ENCODE measurements around the gene KREMEN1. TPM values are rescaled to one million over a fixed set of nuclear protein-coding genes. Genes with fewer than 3 reads are reported as not detected.

The KREMEN1 gene
- total and polyA plus RNA-seq, 10 of the 15 experiments (the other 5 are each of a cell fraction or from before 2014, with no cell fraction given): 0.10 to 2.5 (median 0.20) TPM; not detected in 1

DNA sequence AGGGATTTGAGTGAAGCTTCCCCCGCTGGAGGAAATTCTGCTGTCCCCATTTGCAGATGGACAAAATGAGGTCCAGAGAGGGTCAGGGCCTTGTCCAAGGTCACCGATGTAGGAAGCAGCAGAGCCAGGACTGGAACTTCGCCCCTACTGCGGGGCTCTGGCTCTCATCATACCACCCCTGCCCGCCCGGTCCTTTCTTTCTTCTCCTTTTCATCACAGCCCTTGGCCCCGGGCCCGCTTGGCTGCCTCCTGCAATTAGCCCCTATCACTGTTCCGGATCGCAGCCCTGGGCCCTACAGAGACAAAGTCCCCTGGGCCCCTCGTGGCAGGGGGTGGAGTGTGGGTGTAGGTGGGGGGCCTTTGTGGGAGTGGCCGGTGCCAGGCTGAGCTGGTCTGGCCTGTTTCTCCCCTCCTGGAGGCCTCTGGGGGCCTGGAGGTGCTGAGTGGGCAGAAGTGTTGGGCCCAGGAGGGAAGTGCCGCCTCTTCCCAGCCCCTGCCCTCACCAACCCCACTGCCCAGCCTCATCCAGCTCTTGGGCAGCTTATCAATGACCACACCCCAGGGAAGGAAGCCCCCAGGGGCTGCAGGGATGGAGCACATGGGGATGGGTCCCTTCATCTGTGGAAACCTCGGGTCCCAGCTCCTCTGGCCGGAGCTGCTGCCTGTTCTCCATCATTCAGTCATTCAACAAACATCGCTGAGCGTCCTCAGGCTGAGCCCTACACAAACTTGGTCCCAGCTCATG is 136.2 kb downstream of the KREMEN1 start (continued):
- TF ChIP-seq STAT1 (conservative IDR thresholded peaks at IDR 0.05): no peak
- TF ChIP-seq NBN (IDR thresholded peaks at IDR 0.05): no peak
- TF ChIP-seq, protein P1, sequence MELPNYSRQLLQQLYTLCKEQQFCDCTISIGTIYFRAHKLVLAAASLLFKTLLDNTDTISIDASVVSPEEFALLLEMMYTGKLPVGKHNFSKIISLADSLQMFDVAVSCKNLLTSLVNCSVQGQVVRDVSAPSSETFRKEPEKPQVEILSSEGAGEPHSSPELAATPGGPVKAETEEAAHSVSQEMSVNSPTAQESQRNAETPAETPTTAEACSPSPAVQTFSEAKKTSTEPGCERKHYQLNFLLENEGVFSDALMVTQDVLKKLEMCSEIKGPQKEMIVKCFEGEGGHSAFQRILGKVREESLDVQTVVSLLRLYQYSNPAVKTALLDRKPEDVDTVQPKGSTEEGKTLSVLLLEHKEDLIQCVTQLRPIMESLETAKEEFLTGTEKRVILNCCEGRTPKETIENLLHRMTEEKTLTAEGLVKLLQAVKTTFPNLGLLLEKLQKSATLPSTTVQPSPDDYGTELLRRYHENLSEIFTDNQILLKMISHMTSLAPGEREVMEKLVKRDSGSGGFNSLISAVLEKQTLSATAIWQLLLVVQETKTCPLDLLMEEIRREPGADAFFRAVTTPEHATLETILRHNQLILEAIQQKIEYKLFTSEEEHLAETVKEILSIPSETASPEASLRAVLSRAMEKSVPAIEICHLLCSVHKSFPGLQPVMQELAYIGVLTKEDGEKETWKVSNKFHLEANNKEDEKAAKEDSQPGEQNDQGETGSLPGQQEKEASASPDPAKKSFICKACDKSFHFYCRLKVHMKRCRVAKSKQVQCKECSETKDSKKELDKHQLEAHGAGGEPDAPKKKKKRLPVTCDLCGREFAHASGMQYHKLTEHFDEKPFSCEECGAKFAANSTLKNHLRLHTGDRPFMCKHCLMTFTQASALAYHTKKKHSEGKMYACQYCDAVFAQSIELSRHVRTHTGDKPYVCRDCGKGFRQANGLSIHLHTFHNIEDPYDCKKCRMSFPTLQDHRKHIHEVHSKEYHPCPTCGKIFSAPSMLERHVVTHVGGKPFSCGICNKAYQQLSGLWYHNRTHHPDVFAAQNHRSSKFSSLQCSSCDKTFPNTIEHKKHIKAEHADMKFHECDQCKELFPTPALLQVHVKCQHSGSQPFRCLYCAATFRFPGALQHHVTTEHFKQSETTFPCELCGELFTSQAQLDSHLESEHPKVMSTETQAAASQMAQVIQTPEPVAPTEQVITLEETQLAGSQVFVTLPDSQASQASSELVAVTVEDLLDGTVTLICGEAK (IDR thresholded peaks at IDR 0.05; ENCODE audit: borderline replicate concordance): no peak
- TF ChIP-seq, protein P2, sequence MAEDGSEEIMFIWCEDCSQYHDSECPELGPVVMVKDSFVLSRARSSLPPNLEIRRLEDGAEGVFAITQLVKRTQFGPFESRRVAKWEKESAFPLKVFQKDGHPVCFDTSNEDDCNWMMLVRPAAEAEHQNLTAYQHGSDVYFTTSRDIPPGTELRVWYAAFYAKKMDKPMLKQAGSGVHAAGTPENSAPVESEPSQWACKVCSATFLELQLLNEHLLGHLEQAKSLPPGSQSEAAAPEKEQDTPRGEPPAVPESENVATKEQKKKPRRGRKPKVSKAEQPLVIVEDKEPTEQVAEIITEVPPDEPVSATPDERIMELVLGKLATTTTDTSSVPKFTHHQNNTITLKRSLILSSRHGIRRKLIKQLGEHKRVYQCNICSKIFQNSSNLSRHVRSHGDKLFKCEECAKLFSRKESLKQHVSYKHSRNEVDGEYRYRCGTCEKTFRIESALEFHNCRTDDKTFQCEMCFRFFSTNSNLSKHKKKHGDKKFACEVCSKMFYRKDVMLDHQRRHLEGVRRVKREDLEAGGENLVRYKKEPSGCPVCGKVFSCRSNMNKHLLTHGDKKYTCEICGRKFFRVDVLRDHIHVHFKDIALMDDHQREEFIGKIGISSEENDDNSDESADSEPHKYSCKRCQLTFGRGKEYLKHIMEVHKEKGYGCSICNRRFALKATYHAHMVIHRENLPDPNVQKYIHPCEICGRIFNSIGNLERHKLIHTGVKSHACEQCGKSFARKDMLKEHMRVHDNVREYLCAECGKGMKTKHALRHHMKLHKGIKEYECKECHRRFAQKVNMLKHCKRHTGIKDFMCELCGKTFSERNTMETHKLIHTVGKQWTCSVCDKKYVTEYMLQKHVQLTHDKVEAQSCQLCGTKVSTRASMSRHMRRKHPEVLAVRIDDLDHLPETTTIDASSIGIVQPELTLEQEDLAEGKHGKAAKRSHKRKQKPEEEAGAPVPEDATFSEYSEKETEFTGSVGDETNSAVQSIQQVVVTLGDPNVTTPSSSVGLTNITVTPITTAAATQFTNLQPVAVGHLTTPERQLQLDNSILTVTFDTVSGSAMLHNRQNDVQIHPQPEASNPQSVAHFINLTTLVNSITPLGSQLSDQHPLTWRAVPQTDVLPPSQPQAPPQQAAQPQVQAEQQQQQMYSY (CRISPR knock-in tag; IDR thresholded peaks at IDR 0.05): no peak
- TF ChIP-seq EZH2 (IDR thresholded peaks at IDR 0.05; ENCODE audit: borderline replicate concordance, control insufficient read depth, low read depth, low read length): no peak
- no peak; the same call in 1 of the 2 replicates for TF ChIP-seq ZNF24 (IDR thresholded peaks at IDR 0.05)
- TF ChIP-seq ETV6 (conservative IDR thresholded peaks at IDR 0.05 in 1 of 2, IDR thresholded peaks at IDR 0.05 in 1 of 2; ENCODE audit: borderline replicate concordance in 1 of 2, low read depth in 1 of 2): no peak
- no peak for TF ChIP-seq RBBP5 (conservative IDR thresholded peaks at IDR 0.05)
- TF ChIP-seq, protein P3, sequence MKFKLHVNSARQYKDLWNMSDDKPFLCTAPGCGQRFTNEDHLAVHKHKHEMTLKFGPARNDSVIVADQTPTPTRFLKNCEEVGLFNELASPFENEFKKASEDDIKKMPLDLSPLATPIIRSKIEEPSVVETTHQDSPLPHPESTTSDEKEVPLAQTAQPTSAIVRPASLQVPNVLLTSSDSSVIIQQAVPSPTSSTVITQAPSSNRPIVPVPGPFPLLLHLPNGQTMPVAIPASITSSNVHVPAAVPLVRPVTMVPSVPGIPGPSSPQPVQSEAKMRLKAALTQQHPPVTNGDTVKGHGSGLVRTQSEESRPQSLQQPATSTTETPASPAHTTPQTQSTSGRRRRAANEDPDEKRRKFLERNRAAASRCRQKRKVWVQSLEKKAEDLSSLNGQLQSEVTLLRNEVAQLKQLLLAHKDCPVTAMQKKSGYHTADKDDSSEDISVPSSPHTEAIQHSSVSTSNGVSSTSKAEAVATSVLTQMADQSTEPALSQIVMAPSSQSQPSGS (IDR thresholded peaks at IDR 0.05; ENCODE audit: low read length): no peak
- no peak for TF ChIP-seq TAF1 (IDR thresholded peaks at IDR 0.05; ENCODE audit: borderline replicate concordance, low read depth, low read length)
- TF ChIP-seq NR2C1 (IDR thresholded peaks at IDR 0.05): no peak
- TF ChIP-seq, protein P4, sequence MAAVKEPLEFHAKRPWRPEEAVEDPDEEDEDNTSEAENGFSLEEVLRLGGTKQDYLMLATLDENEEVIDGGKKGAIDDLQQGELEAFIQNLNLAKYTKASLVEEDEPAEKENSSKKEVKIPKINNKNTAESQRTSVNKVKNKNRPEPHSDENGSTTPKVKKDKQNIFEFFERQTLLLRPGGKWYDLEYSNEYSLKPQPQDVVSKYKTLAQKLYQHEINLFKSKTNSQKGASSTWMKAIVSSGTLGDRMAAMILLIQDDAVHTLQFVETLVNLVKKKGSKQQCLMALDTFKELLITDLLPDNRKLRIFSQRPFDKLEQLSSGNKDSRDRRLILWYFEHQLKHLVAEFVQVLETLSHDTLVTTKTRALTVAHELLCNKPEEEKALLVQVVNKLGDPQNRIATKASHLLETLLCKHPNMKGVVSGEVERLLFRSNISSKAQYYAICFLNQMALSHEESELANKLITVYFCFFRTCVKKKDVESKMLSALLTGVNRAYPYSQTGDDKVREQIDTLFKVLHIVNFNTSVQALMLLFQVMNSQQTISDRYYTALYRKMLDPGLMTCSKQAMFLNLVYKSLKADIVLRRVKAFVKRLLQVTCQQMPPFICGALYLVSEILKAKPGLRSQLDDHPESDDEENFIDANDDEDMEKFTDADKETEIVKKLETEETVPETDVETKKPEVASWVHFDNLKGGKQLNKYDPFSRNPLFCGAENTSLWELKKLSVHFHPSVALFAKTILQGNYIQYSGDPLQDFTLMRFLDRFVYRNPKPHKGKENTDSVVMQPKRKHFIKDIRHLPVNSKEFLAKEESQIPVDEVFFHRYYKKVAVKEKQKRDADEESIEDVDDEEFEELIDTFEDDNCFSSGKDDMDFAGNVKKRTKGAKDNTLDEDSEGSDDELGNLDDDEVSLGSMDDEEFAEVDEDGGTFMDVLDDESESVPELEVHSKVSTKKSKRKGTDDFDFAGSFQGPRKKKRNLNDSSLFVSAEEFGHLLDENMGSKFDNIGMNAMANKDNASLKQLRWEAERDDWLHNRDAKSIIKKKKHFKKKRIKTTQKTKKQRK (IDR thresholded peaks at IDR 0.05; ENCODE audit: low read depth, low read length): no peak
- TF ChIP-seq, protein P5, sequence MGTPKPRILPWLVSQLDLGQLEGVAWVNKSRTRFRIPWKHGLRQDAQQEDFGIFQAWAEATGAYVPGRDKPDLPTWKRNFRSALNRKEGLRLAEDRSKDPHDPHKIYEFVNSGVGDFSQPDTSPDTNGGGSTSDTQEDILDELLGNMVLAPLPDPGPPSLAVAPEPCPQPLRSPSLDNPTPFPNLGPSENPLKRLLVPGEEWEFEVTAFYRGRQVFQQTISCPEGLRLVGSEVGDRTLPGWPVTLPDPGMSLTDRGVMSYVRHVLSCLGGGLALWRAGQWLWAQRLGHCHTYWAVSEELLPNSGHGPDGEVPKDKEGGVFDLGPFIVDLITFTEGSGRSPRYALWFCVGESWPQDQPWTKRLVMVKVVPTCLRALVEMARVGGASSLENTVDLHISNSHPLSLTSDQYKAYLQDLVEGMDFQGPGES (IDR thresholded peaks at IDR 0.05): no peak
- peak; percentile 44; the same call in 1 of the 2 replicates for TF ChIP-seq BCL11A (IDR thresholded peaks at IDR 0.05; ENCODE audit: low read depth, low read length)
- TF ChIP-seq RELA (IDR thresholded peaks at IDR 0.05; ENCODE audit: borderline replicate concordance, partially characterized antibody): no peak
